ENCODE measurements around the gene BRIP1.

DNA sequence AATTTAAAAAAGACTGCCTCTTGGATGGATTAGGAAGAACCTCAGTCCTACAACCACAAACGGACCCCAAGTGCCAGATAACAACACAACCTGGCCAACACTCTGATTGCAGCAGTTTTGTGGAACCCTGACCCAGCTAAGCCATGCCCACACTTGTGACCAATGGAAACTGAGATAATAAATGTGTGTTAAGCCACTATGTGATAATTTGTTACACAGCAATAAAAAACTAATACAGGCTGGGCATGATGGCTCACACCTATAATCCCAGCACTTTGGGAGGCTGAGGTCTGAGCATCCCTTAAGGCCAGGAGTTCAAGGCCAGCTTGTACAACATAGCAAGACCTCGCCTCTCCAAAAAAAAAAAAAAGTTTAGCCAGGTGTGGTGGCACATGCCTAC lies 127.5 kb downstream of the BRIP1 start:
- TF ChIP-seq, protein P1, sequence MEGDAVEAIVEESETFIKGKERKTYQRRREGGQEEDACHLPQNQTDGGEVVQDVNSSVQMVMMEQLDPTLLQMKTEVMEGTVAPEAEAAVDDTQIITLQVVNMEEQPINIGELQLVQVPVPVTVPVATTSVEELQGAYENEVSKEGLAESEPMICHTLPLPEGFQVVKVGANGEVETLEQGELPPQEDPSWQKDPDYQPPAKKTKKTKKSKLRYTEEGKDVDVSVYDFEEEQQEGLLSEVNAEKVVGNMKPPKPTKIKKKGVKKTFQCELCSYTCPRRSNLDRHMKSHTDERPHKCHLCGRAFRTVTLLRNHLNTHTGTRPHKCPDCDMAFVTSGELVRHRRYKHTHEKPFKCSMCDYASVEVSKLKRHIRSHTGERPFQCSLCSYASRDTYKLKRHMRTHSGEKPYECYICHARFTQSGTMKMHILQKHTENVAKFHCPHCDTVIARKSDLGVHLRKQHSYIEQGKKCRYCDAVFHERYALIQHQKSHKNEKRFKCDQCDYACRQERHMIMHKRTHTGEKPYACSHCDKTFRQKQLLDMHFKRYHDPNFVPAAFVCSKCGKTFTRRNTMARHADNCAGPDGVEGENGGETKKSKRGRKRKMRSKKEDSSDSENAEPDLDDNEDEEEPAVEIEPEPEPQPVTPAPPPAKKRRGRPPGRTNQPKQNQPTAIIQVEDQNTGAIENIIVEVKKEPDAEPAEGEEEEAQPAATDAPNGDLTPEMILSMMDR (IDR thresholded peaks at IDR 0.05) = no peak
- TF ChIP-seq ZFX (IDR thresholded peaks at IDR 0.05; ENCODE audit: borderline replicate concordance) = no peak
